GM21717 (cell line): ENCODE measurements around the gene NABP1.

ENCODE experiments used
- ATAC-seq: cut with Tn5 transposase; IDR thresholded peaks from one replicate; pipeline ENCODE4 v1.9.1; 2021; ENCODE audit warnings: mild to moderate bottlenecking, moderate library complexity; ENCODE audit not compliant: unreplicated experiment

NABP1 gene

DNA sequence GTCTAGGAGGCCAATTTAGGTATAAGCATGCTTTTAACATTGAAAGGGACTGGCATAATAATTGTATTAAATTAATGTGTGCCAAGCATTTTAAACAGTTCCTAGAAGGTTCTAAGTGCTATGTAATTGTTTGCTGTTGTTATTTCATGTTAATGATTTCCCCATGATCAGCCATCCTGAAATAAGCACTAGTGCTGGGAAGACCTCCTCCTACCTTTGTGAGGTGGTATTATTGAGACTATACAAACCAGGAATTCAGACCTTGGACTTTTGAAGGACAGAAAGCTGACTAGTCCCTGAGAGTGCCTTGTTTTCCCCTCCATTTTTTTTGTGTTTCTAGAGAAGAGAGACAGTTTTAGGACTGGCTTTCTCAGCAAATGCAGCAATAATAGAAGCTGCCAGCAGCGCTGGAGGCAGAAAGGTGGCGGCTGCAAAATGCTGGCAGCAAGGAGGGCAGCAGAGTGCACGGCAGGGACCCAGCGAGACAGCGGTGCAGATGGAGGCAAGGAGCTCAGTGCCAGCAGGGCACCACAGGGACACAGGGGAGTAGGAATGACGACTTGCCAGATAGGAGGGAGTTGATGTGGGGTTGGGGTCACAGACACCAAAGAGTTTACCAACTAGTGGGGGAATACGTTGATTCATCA, 25.3 kb downstream of the NABP1 start:
- no peak for ATAC-seq

DNA sequence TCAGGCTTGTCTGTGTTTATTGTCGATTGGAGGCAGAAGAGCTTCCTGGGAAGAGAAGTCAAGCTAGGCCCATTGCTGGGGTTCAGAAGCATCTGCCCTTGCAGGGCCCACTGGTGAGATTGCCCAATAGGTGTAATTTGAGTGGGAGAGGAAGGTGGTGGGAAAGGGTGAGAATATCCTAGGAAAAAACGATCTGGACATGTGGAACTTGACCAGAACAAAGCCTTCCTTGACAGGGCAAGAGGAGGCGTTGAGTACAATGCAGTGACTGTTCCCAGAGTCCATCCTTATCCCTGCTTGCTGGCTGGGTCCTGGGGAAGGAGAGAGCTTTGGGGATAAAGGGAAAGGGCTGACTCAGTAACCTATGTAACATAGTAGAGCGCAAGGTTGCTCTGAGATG, 27.1 kb downstream of the NABP1 start:
- ATAC-seq: no peak

DNA sequence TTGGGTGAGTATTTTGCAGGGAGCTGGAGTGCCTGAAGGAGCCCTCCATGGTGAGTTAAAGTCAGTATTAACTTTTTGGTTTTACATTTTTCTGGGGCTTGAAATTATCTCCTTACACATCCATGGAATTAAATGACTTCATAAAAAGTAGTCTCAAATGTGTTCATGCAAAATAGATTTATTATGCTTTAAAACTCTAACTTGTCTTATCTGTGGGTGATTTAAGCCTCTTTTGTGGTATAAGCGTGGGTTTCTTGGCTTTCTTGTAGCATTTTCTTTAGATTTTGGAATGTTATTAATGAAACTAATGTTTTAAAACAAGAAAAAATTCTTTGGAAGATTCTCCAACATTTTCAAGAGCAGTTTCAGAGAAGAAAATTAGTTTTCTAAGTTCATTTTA, 27.8 kb downstream of the NABP1 start:
- no peak for ATAC-seq

DNA sequence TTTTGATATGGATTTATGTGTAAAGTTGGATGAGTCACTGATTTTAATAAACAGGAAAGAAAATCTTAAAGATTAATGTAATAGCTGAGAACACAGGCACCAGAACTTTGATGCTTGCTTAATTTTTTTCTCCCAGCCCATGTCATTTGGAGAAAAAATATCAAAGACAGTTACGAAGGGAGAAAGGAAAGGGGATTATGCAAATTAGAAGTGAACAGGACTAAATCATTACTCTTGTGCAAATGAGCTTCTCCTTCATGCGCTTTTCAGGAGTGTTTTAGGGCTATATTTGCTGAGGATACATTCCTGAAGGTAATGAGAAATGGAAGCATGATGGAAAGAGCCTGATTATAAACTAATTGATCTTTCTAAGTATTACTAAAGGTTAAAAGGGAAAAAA, 28.9 kb downstream of the NABP1 start:
- no peak for ATAC-seq

DNA sequence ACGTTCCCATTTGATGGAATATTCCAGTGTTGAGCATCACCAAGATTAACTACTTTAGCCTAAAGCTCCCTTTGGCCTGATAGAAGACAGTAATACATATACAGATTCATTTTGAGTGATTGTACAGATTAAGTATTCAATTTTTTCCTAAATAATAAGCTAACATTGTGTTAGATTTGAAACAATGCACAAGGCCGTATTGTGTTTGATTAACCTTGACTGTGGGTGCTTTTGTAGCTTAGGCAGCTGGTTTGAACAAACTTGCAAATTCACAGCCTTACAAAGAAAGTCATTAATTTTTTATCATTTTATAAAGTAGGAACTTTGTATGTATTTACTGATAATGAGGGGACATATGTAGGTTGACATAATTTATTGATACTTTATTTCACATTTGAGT, 29.6 kb downstream of the NABP1 start:
- ATAC-seq: no peak

DNA sequence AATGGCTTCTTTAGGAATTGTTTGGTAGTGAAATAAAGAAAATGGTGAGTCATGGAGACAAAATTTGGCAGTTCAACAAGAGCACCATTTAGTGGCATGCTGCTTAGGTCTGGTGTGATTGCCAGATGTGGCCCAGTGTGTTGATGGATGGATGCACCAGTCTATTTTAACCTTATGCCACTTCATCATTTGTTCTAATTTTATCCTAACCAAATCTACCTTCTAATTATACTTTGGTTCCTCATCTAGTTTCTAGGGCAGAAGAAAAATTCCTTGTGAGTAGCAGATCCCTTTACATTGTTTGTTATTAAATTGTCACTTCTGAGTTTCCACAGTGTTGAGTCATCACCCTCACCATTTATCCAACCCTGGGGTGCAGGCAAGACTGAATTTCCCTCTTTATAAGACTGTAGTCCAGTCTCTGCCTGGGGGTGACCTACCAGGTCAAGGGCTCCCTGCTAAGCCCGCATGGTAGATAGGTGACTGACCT, 32.5 kb downstream of the NABP1 start:
- ATAC-seq: no peak

DNA sequence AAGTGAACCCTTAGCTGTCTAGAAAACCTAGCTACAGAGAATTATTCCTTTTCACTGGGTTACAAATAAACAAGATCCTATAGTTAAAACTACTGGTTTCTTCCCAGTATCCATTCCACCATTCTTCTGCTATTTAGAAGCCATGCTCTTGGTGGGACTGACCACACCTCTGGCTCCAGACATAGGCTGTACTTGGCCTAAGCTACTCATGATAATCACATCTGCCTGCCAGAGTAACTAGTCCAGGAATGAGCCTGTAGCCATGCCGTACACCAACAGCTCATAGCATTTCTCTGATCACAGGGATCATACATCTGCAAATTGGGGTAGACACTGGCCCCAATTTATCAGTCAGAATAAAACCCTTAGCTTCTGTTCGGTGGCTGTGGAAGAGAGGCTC, 33.7 kb downstream of the NABP1 start:
- ATAC-seq: no peak

DNA sequence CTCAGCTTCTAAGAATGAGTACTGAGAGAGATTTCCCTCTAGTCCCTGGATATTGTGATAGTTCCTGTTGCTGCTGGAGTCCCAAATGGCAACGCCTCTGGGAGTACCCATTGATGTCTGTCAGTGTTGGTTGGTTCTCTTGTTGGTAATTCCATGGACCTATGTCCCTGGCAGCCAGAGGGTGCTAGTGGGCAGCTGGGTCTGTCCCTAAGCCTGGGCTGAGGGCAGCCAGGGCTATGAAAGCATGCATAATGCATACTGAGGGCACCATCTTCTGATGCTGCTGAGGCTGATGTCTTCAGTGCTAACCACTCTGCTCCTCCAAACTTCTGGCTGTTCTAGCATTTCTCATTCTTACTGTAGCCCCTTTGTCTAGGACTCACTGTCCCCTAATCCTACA, 35.9 kb downstream of the NABP1 start:
- ATAC-seq: no peak

DNA sequence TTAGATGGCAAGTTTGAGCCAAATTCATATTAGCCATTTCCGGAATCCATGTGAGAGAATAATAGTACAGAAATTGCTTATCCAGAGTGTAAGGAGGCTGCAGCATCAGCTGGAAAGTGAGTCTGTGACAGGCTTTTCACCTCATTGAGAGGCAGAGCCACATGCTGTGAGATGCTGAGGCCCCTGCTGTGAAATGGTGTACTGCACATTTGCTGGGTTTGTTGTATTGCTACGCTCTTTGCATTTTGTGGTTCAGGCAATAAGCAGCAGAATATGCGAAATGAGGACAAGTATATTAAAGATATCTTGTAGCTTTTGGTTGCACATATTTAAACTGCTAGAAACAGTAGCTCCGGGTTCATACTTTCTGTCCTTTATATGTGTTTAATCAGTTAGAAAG, 37.0 kb downstream of the NABP1 start:
- no peak for ATAC-seq

DNA sequence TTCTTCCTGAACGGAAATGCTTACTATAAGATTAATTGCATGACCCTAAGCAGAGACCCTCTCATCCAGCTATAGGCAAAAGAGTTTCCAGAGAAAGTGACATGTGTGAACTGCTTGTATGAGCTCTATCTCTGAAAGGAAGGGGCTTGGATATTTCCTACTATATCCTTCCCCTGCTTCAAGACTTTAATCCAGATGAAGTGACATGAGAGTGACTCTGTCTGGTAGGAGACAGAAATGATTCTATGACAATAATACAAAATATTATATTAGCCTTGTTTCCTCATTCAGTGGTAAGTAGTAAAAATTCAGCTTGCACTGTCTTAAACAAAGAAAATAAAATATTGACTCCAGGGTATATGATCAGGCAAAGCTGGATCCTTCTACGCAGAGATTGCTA, 37.5 kb downstream of the NABP1 start:
- no peak for ATAC-seq

DNA sequence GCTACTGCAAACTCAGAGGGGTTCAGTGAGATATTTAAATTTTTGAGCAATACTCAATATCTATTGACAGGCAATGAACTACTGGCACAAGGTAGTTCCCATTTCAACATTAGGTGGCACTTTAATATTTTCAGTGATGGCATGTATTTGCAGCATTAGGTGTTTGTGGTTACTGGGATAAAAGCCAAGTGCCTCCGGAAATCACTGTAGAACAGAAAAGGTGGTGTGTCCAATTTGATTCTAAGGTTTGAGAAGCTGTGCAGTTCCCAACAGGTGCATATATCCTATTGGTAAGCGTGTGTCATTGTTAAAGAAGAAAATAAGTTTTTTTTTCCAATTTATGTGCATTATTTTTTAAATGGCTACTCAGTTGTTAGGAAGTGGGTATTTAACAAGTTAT, 41.3 kb downstream of the NABP1 start:
- no peak for ATAC-seq

DNA sequence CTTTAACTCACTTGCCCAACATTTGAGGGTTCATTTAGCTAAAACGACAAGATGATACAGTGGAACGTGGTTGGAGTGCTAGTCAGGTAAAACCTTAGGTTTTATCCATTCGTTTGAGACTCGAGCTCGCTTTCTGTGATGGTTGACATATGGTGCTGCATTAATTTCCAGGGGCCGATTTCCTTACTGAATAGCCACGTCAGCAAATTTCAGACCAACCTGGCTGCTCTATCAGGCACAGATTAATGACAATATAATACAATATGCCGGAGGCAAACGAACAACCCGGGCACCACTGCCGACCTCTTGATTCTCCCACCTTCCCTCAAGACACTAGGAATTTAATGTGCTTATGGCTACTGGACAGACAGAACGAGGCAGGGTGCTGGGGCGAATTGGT, 42.0 kb downstream of the NABP1 start:
- no peak for ATAC-seq

DNA sequence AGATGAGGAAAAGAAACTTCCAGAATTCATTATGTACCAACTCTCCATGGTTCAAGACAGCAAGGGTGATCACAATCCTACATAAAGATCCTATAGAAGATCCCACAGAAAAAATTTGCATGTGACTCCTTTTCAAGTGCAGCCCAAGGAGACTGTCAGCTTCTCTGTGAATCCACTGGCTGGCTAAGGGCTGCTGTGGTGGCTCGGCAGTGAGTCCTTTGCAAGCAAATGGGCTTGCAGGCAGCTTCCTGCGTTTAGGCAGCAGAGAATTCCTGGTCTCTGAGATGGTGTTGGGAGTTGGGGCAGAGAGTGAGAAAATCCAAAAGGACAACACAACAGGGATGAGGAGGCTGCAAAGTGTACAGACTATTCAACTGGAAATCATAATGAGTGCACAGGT, 43.4 kb downstream of the NABP1 start:
- ATAC-seq: no peak

DNA sequence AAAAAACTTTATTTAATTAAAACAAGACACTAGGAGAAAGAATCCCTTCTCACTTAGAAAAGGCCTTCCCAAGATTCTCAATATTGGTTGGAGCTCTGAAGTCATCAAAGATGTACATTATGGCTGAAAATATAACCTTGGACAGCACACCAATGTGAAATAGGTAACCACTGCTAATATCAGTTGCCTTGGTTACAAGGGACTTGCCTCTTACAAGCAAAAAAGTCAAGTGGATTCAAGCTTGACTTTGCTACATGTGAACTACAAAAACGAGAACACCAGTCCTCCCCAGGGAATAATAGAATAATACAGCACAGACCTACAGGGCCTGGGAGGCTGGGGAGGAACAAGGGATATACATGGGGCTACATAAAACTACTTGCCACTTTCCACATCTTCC, 46.1 kb downstream of the NABP1 start:
- no peak for ATAC-seq

DNA sequence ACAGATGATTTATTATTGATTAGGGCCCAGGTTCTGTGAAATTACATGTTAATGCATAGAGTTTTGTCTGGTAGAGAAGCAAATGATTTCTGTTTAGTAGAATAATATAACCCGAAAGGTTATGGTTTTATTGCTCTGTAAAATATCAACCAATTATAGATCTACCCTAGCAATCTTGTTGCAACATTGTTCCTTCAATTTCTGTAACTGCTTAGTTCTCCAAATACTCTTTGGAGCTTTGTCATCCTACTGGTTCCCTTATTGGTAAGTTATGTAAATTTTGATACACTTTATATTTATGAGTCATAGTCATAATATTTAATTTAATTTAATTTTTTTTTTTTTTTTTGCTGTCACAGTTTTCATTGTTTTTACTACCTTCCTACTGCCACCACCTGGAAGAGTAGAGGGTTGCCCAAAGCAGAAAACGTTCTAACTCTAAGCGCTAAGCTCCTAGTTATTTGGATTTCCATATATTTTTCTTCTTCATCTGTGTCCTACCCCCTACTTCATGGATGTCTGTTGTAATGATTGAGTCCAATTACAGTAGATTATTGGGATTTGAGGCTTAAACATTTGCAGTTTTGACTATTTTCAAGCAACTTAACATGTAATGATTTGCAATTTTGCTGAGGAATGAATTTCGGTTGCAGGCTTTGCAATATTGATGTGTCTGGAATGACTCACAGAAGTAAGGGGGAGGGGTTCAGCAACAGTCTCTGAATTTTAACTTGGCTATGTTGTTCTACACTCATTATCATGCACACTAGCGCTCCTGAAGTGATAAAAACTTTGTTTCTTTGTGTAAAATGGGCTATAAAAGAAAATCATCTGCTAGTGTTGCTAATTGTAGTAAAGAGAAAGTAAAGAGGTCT, 51.1 kb downstream of the NABP1 start:
- peak; percentile 59 for ATAC-seq

DNA sequence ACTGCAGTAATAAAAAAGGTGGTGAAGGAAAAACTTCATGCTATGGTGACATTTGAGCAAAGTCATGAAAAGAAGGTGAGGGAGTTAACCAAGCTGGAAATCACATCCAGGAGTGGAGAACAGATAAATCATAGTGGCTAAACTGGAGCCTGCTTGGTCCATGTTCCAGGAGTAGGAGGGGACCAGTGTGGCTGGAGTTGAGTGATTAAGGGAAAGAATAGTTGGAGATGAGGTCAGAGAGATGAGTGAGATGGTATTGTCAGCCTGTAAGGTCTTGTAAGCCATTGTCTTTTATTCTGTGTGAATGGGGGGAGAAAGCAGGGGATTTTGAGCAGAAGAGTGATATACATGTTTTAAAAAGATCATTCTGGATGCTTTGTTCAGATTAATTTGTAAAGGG, 52.3 kb downstream of the NABP1 start:
- no peak for ATAC-seq
